Heart right ventricle (tissue), 16 donors: ENCODE data around the gene BPIFB1. TPM values are rescaled to one million over a fixed set of nuclear protein-coding genes. Genes with fewer than 3 reads are reported as not detected.

ENCODE experiments used
- ATAC-seq, 8 donors: fragments of 200-7000 bp; cut with Tn5 transposase; one replicate each; pipeline ENCODE4 v1.9.1; 2020; ENCODE audit warnings: mild to moderate bottlenecking in 8 of 8, moderate library complexity in 8 of 8, moderate number of reproducible peaks in 1 of 8
- DNase-seq, 2 donors: peaks; one replicate each; pipeline ENCODE4 v3.0.0-alpha.2; 2020
- H3K27ac ChIP-seq, 10 donors: fragments of 200-600 bp; sonication (generic) in 2 of 10; one replicate each; pipeline versions ENCODE4 v1.5.0 to v1.8.0; 2020 to 2022; ENCODE audit warnings: mild to moderate bottlenecking in 3 of 10
- H3K27me3 ChIP-seq, 7 donors: fragments of 200-600 bp; one replicate each; pipeline ENCODE4 v1.8.0; 2021 to 2022; ENCODE audit warnings: mild to moderate bottlenecking in 2 of 7
- H3K36me3 ChIP-seq, 9 donors: fragments of 200-600 bp; sonication (generic) in 1 of 9; one replicate each; pipeline versions ENCODE4 v1.5.0 to v1.8.0; 2020 to 2022; ENCODE audit warnings: mild to moderate bottlenecking in 2 of 9
- H3K4me1 ChIP-seq, 9 donors: fragments of 200-600 bp; sonication (generic) in 1 of 9; one replicate each; pipeline versions ENCODE4 v1.5.0 to v1.8.0; 2020 to 2022; ENCODE audit warnings: mild to moderate bottlenecking in 4 of 9
- H3K4me3 ChIP-seq, 10 donors: fragments of 200-600 bp; sonication (generic) in 2 of 10; one replicate each; pipeline versions ENCODE4 v1.5.0 to v1.8.0; 2020 to 2022; ENCODE audit warnings: mild to moderate bottlenecking in 7 of 10, moderate library complexity in 2 of 10
- H3K9me3 ChIP-seq, 11 donors: fragments of 200-600 bp in 10 of 11; sonication (generic) in 2 of 11; one replicate each; pipeline versions ENCODE4 v1.5.0 to v1.8.0; 2013 to 2022; ENCODE audit warnings: mild to moderate bottlenecking in 2 of 11, control low read depth in 1 of 11, moderate library complexity in 1 of 11
- WGBS, 2 donors: extraction: QIAGEN DNeasy Blood & Tissue Kit; methylation state at CpG; one replicate each; pipeline ENCODE4 v1.1.7; 2013; ENCODE audit warnings: inconsistent platforms in 1 of 2; 5-methylcytosine and 5-hydroxymethylcytosine counted together
- intact Hi-C, 10 donors: fragments of 100-400 bp; cut with DNase I; formaldehyde crosslinking; loops; one replicate each; pipeline versions ENCODE4 v1.11.1 to v1.14.2; 2022
- polyA plus RNA-seq, 2 donors: library from polyadenylated mRNA; stranded (reverse); fragments of 200-250 nt; gene quantifications; one replicate each; pipeline ENCODE4 v1.2.3, GENCODE V29; 2013
- total RNA-seq, 10 donors: library from RNA; stranded (reverse); fragmentation: NEBNext Ultra II Directional in 3 of 10; extraction: Animal tissue kit (Norgen Biotek cat#: 25700) in 3 of 10; gene quantifications; one replicate each; pipeline versions ENCODE4 v1.2.1 to v1.2.4, GENCODE V29; 2021 to 2023
- TF ChIP-seq, protein P1 (sequence below), 9 donors: fragments of 200-600 bp; sonication (generic) in 2 of 9; IDR thresholded peaks; one replicate each; pipeline versions ENCODE4 v1.5.0 to v1.8.0; 2021 to 2022; ENCODE audit warnings: antibody characterized with exemption in 9 of 9, mild to moderate bottlenecking in 5 of 9, moderate library complexity in 1 of 9
- donor health status: Arrhythmogenic right ventricular cardiomyopathy.
- donor health status: ischemic (EF 13 %, LVEDD 7.1; RV severe dilation, severe dysfunction).
- donor health status: healthy with polysubstance abuse.
- donor health status: DM: no; HTN: yes; CAD: no.
- donor health status: DM: no; HTN: no; CAD: no.
- donor health status: ischemic (EF 25% LVEDD 6.9; RV normal size, moderate dysfunction).
- donor health status: ischemic (EF 25% LVEDD 5.7; RV mildly dilated, moderate dysfunction).
- donor health status: healthy.
- donor health status: DM: yes; HTN: yes; CAD: no.
- donor health status: Ischemic cardiomyopathy.
- donor health status: ischemic (EF 35%, LVEDD 5.7; RV mildly dilated, moderate dysfunction).
- donor health status: nonischemic (EF 11% LVEDD 7.7; RV severe dilation, severe dysfunction).
- donor health status: DM: yes; HTN: yes; CAD: no.
- donor health status: PGD.
- donor health status: ischemic (EF 29% LVEDD 5.4; RV normal size, mild dysfunction).
- donor health status: nonischemic (EF 23%, LVEDD 6.1; RV moderate dilation, normal function).

BPIFB1 gene
- total and polyA plus RNA-seq, 12 donors = 0.03 TPM; not detected in 11

DNA sequence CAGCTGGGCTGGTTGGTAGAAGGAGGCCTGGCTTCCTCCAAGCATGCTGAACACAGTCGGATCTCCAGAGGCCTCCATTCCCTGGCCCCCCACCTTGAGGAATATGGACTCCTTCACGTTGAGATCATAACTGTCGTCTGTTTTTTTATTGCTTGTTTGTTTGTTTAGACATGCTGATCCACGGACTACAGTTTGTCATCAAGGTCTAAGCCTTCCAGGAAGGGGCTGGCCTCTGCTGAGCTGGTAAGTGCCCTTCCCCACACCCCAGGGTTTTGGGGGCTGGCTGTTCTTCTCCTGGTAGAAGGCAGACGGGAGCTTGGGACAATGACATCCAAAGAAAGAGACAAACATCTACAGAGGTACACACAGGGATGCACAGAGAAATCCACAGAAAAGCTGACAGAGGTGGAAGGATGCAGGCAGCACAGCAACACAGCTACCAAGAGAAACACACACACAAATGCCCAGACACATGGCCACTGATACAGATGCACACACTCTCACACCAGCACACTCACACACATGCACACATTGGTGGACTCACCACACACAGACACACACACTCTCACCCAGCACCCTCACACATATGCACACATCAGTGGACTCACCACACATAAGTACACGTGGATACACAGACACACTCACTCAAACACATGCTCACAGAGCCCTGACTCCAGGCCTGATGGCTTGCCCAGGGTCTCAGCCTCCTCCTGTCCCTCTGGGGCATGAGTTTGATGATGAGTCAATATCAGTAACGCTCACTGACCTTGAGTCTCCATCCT, 40.5 kb upstream of the BPIFB1 start:
- H3K36me3 ChIP-seq = no peaks in the 10 kb centered on the region
- peaks cover 0 to 2% (median 0%) of the 10 kb centered on the region in 7 donors for H3K27me3 ChIP-seq
- no peak overlapping the region for H3K27ac ChIP-seq
- no peaks in the 10 kb centered on the region for H3K9me3 ChIP-seq
- TF ChIP-seq, protein P1, sequence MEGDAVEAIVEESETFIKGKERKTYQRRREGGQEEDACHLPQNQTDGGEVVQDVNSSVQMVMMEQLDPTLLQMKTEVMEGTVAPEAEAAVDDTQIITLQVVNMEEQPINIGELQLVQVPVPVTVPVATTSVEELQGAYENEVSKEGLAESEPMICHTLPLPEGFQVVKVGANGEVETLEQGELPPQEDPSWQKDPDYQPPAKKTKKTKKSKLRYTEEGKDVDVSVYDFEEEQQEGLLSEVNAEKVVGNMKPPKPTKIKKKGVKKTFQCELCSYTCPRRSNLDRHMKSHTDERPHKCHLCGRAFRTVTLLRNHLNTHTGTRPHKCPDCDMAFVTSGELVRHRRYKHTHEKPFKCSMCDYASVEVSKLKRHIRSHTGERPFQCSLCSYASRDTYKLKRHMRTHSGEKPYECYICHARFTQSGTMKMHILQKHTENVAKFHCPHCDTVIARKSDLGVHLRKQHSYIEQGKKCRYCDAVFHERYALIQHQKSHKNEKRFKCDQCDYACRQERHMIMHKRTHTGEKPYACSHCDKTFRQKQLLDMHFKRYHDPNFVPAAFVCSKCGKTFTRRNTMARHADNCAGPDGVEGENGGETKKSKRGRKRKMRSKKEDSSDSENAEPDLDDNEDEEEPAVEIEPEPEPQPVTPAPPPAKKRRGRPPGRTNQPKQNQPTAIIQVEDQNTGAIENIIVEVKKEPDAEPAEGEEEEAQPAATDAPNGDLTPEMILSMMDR (IDR thresholded peaks at IDR 0.05) = no peak
- intact Hi-C loops = no loop called here
- ATAC-seq (no peak), DNase-seq (no peak)
- 62 to 63% methylated on average over 7 of the region's 7 CpGs for WGBS, 2 donors
- H3K4me3 ChIP-seq = no peak overlapping the region
- no peaks in the 10 kb centered on the region for H3K4me1 ChIP-seq

DNA sequence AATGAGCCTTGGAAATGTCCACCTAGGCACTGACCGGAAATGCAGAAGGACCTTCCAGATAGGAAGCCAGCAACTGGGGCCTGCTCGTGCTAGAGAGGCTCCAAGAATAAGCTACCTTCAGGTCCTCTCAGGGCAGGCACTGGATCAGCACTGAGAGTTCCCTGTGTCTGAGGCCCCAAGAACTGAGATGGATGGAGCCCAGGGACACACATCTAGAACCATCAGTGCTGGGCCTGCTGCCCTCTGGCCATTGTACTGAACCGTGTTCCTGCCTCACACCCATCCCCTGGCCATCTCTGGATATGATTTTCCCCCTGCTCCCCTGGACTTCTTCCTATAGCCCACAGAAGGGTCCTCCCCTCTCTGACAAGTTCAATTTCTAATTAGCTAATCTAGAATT, 36.9 kb upstream of the BPIFB1 start:
- intact Hi-C loops = no loop called here
- TF ChIP-seq, protein P1 (IDR thresholded peaks at IDR 0.05) = no peak
- Histone ChIP-seq H3K4me1 (no peaks in the 10 kb centered on the region), H3K36me3 (no peaks in the 10 kb centered on the region), H3K9me3 (no peaks in the 10 kb centered on the region), H3K27ac (no peak overlapping the region), H3K4me3 (no peak overlapping the region), H3K27me3 (no peaks in the 10 kb centered on the region)
- no peak for ATAC-seq
- WGBS, 2 donors = 58 to 71% methylated on average over 3 of the region's 3 CpGs
- DNase-seq = no peak

DNA sequence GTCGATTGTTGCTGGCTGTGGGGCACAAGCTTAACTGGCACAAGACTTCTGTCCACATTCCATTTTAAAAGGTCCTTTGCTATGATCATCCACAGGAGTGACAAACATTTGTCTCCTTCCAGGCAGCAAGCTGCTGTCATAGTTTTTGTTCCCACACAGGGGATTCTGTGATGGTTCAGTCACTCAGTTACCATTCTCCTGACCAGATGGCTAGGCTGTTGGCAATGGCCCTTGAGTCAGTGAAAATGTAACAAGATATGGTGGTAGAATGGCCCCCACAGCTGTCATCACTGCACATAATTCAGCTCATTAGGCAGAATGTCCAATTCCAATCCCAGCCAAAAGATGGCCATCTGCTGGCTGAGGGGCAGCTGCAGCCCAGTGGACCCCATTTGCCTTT, 33.6 kb upstream of the BPIFB1 start:
- Histone ChIP-seq H3K4me3 (no peak overlapping the region), H3K36me3 (no peaks in the 10 kb centered on the region), H3K27ac (no peak overlapping the region), H3K4me1 (no peaks in the 10 kb centered on the region), H3K27me3 (no peaks in the 10 kb centered on the region), H3K9me3 (no peaks in the 10 kb centered on the region)
- DNase-seq (no peak), ATAC-seq (no peak)
- 93% methylated on average over 1 of the region's 1 CpG for WGBS, 2 donors
- TF ChIP-seq, protein P1 (IDR thresholded peaks at IDR 0.05) = no peak
- intact Hi-C loops = no loop called here

DNA sequence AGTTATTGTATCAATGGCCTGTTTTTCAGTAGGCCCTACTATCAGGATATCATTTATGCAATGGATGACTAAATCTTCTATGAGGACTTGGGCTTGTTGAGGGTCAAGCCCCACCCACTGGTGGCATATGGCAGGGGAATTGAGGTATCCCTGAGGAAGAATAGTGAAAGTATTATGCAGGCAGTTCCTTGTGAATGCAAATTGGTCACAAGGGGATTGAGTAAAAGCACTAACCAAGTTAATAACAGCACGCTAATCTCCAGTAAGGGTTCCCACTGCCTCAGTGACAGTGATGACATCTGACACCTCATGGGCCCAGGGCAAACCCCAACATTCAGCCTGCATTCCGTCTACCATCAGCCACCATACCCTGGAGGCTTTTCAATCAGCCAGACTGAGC, 32.3 kb upstream of the BPIFB1 start:
- no peaks in the 10 kb centered on the region for H3K4me1 ChIP-seq
- intact Hi-C loops = no loop called here
- DNase-seq (no peak), ATAC-seq (no peak)
- no peaks in the 10 kb centered on the region for H3K36me3 ChIP-seq
- no peak overlapping the region for H3K27ac ChIP-seq
- H3K9me3 ChIP-seq = peaks cover 0 to 5% (median 0%) of the 10 kb centered on the region in 11 donors
- peaks cover 0 to 7% (median 0%) of the 10 kb centered on the region in 7 donors for H3K27me3 ChIP-seq
- TF ChIP-seq, protein P1 (IDR thresholded peaks at IDR 0.05) = no peak
- WGBS, 2 donors = 42 to 52% methylated on average over 2 of the region's 2 CpGs
- no peak overlapping the region for H3K4me3 ChIP-seq
